ENCODE measurements around the gene FUOM.

DNA sequence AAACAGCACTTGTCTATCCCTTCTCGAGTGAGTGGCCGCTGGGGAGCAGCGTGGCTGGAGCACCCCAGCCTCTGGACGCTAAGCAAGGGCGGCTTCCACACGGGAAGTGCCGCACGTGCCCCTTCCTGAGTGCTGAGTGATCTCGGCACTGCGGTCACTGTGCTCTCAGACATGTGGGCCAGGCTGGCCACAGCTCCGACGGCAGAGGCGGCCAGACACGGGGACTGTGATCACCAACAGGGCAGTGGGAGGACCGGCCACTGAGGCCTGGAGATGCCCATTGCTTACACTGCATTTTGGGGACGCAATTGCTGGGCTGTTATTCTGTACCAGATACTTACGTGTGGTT is 8.3 kb upstream of the FUOM start:
- TF ChIP-seq CTCF (IDR thresholded peaks at IDR 0.05) (no peak), POLR2A (IDR thresholded peaks at IDR 0.05) (no peak)

Data from upper lobe of left lung (tissue), 4 donors.